Germinal center (tissue), 1 donor: ENCODE measurements around the gene CREB3L4.
A peak's percentile ranks its signal among the peaks of the same experiment; 100 is the strongest.
"Not testable (repeated sequence)": the region's sequence is repeated elsewhere in the genome, so short reads cannot be mapped to it uniquely, and the experiment has no call there.

Source experiments
- DNase-seq: peaks from one replicate; pipeline ENCODE4 v3.0.0; 2012; ENCODE audit warnings: mixed read lengths, low spot score

CREB3L4 gene

DNA sequence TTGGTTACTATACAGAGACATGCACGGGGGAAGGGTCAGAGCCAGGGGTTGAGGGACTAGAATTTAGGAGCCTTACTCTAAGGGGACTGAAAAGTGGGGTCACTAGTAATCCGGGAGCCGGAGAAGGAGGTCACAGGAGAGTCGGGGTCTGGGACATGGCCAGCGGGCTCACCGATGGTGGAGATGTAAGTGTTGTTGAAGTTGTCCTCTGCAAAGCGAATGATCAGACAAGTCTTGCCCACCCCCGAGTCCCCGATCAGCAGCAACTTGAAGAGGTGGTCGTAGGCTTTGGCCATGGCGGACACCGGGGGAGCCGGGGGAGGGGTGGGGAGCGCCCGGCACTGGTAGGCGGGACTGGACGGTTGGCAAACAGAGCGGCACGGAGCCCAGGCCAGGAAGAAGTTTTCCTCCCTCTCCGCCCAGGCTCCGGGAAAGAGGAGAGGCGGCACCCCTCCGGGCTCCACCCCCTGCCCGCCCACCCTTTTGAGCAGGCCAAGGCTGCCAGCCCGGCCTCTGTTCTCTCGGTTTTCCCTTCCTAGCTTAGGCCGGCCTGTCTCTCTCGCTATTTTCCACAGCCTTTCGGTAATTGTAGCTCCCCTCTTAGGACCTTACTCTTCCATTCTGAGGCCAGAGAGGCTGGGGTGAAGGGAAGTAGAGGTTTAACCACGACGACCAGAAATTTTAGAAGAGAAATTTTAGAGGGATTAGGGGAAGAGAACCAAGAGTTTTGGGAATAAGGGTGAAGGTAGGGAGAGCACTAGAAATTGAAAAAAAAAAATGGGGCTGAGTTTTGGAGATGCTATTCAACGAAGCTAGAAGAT, 18.4 kb downstream of the CREB3L4 start, which contains the start of gene RAB13:
Gene RAB13 (minus strand): TSS at position 399 of the 821 bp plus-strand sequence. CDS start 103 bp downstream, at position 296.
- DNase-seq = peak; percentile 54

DNA sequence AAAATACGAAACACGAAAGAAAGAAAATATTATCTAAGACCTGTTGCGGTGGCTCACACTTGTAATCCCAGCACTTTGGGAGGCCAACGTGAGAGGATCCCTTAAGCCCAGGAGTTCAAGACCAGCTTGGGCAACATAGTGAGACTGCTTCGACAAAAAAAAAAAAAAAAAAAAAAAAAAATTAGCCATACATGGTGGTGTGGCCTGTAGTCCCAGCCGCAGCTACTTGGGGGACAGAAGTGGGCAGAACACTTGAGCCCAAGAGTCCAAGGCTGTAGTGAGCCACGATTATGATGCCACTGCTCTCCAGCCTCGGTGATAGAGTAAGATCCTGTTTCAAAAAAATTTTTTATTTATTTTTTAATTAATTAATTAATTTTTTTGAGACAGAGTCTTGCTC, 19.9 kb downstream of the CREB3L4 start:
- DNase-seq = no peak

DNA sequence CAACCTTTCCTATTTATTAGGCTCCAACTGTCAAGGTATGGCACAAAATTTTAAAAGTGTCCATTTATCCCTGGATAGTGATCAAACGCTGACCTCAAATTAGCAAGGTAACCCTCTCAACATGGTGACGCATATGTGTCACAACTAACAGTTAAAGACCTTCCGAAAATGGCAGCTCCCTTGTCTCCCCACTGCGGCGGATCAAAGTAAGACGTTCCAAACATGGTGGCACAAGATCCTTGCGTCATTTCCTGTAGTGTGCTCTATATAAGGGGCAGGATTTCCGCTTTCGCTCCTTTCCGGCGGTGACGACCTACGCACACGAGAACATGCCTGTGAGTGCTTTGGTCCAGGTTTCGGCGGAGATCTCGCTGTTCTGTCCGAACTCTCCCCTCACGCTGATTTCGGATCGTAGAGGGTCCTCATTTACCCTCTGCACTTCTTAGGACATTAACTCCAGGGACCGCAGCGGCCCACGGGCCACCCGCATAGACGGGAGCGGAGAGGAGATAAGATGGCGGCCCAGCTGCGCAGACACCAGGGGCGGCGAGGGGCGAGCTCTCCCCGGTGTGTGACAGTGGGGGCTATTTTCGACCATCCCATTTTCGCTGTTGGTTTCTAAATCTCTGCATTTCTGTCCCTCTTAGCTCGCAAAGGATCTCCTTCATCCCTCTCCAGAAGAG, 22.9 kb downstream of the CREB3L4 start, which contains the start of gene RPS27:
Gene RPS27 (plus strand): TSS at position 295 of the 683 bp plus-strand sequence. CDS start 35 bp downstream, at position 330.
- DNase-seq = peak; percentile 94

DNA sequence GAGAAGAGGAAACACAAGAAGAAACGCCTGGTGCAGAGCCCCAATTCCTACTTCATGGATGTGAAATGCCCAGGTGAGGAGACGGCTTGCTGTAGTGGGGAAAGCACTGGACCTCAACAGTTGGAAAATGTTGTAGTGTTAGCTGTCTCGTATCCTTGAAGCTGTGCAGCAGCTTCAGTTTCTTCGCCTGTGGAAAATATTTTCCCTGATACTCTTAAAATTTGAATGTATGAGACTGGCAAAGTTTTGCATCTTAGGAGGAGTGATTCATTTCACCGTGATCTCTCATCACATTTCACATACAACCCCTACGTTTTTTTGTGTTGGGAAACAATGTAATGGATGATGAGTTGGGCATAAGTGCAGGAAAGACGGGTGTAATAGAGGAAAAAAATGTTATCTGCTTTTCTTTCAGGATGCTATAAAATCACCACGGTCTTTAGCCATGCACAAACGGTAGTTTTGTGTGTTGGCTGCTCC, 23.5 kb downstream of the CREB3L4 start:
- no peak for DNase-seq

DNA sequence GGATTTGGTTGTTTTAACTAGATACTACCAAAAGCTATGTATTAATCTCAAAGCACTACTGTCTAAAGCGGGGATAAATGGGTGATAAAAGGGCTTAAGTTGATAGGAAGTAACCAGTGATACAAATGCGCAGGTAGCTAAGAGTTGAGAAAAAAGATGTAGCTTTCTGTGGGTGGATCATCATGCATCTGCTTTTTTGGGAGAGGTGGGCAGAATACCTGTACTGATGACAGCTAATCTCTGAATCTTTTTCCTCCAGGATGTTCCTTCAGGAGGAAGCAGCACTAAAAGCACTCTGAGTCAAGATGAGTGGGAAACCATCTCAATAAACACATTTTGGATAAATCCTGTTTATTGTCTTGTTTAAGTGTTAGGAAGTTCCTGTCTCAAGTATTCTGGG, 24.1 kb downstream of the CREB3L4 start:
- DNase-seq = no peak

DNA sequence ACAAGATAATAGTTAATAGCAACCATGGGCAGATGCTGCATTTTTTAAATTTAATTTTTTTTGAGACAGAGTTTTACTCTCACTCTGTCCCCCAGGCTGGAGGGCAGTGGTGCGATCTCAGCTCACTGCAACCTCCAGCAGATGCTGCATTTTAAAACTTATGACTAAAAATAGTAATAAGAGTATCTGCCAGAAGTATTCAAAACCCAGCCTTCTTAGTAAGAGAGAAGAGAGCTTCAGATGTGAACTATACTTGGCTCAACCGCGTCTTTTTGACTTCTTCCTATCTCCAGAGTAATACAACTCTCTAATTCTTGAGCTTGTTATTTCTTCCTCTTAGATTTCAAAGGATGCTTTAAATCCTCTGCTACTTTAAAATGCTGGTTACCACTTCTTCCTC, 27.5 kb downstream of the CREB3L4 start:
- DNase-seq = no peak

DNA sequence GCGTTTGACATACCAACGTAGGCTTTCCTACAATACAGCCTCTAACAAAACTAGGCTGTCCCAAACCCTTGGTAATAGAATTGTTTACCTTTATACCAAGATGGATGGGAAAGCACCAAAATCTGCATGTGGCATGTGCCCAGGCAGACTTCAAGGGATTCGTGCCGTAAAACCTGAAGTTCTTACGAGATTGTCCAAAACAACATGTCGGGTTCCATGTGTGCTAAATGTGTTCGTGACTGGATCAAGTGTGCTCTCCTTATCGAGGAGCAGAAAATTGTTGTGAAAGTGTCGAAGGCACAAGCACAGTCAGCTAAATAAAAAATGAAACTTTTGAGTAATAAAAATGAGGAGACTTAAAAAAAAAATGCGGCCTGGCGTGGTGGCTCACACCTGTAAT, 27.9 kb downstream of the CREB3L4 start:
- no peak for DNase-seq

DNA sequence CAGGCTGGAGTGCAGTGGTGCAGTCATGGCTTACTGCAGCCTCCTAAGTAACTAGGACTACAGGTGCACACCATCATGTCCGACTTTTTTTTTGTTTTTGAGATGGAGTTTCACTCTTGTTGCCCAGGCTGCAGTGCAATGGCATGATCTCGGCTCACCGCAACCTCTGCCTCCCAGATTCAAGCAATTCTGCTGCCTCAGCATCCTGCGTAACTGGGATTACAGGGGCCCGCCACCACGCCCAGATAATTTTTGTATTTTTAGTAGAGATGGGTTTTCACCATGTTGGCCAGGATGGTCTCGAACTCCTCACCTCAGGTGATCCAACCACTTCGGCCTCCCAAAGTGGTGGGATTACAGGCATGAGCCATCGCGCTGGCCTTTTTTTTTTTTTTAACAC, 29.2 kb downstream of the CREB3L4 start:
- DNase-seq = not testable (repeated sequence)

DNA sequence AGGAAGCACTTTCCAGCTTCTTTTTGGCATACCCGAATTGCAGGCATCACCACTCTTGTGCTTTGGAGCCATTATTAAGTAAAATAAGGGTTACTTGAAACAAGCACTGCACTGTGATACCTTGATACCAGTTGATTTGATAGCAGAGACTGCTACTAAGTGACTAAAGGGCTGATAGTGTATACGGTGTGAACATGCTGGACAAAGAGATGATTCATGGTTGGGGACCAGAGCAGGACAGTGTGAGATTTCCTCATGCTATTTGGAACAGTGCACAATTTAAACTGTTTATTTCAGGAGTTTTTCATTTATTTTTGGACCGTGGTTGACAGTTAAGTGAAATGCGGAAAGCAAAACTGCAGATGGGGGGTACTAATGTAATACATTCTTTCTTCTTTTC, 32.7 kb downstream of the CREB3L4 start:
- DNase-seq = no peak

DNA sequence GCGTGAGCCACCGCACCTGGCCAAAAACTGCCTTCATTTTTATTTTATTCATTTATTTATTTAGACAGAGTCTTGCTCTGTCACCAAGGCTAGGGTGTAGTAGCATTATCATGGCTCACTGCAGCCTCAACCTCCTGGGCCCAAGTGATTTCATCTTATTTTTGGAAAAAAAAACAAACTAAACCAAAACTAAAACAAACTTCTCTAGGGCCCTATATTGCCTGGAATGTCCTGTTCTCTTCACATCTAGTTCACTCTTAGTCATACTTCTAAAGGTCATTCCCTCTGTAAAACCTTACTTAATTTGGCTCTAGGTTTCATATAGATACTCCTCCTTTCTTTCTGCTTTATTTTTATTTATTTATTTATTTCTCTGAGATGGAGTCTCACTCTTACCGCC, 38.4 kb downstream of the CREB3L4 start:
- no peak for DNase-seq

DNA sequence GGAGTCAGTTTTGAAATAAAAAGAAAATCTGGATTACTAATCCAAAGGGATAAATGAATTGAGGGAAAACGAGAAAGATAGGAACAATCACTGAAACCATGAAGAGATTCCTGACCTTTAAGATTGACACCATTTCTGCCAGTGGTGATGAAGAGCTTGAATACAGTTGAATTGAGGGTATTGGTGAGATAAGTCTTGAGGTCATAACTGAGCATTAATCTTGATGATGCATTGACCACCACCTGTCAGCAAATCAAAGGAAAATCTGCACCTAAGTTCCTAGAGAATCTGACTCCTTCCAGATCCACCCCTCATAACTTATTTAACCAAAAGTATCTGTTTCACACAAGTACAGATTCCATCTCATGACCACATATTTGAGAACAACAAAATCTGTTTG, 44.4 kb downstream of the CREB3L4 start:
- DNase-seq = no peak

DNA sequence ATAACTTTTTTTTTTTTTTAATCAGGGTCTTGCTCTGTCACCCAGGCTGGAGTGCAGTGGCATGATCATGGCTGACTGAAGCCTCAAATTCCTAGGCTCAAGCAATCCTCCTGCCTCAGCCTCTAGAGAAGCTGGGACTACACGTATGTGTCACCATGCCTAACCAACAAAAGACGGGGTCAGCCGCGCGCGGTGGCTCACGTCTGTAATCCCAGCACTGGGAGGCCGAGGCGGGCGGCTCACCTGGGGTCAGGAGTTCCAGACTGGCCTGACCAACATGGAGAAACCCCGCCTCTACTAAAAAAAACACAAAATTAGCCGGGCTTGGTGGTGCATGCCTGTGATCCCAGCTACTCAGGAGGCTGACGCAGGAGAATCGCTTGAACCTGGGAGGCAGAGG, 44.8 kb downstream of the CREB3L4 start:
- DNase-seq = not testable (repeated sequence)

DNA sequence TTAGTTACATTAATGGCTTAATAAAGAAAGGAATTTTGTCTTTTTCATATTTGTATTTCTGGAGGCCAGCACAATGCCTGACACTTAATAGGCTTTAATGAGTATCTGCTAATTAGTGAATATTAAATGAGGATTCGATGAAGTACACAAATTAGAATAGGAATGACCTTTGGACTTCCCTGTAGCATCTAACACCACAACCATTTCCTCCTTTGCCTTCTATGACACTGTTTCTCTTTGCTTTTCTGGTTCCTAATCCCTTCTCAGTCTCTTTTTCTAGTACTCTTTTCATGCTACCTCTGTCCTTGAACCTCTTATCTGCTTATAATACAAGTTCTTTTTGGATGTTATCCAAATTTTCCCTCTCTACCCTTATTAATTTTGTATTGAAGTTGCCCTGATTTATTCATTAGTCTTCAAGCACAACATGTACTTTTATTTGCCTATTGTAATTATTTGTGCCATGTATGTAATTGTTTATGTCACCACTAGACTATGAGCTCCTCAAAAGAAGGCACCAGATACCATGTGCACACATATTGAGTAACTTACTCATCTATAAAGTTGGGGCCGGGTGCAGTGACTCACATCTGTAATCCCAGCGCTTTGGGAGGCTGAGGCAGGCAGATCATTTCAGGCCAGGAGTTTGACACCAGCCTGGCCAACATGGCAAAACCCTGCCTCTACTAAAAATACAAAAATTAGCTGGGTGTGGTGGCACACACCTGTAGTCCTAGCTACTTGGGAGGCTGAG, 46.6 kb downstream of the CREB3L4 start:
- DNase-seq = no peak

DNA sequence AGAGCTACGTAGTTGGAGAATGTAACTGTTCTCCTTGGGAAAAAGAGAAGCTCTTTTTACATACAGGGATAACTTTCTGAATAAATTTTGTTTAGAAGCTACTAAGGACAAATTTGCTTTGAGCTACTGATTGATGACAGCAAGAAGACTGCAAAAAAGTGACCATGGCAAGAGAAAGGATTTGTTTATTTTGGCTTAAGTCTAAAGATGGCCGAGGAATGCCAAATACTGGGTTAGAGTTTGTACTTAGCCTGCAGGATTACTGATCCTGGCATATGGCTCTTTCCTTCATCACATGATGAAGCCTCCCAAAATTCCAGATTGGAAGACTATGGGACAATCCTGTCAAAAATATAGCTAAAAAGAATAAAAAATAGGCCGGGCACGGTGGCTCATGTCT, 51.6 kb downstream of the CREB3L4 start:
- no peak for DNase-seq

DNA sequence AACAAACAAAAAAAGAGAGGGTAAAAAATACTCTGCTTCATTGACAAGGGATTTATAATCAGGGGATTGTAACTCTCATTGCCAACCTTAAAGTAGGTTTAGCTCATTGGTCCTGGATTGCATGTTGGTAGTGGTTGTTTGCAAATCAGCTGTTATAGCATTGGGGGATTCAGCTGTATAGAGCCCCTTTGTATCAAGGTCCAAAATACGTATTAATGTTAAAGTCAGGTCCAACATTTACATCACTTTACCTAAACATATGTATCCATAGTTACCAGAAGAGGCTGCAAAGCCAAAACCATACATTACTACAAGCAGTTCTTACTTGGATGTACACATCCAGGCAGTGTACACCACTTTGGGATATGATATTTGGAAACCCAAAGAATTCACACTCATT, 52.2 kb downstream of the CREB3L4 start:
- DNase-seq = no peak
